CD4-positive, alpha-beta T cell treated with Interleukin-12 subunit alpha and Interleukin-12 subunit beta, for 1 hour (primary cell): ENCODE data around the gene DUS2.
"Not testable (repeated sequence)": the region's sequence is repeated elsewhere in the genome, so short reads cannot be mapped to it uniquely, and the experiment has no call there.

ENCODE experiments used
- DNase-seq: peaks from one replicate; pipeline ENCODE4 v3.0.0-alpha.2; 2020

DUS2 gene

GRCh38 chr16:68093816-68094613 lies 70.9 kb downstream of the DUS2 start:
- peak; percentile 49 for DNase-seq

- no peak for DNase-seq
Observed at GRCh38 chr16:68094614-68094934, 71.5 kb downstream of the DUS2 start.

GRCh38 chr16:68096491-68096890 lies 73.4 kb downstream of the DUS2 start:
- DNase-seq = no peak

GRCh38 chr16:68097088-68097487 lies 74.0 kb downstream of the DUS2 start:
- no peak for DNase-seq

GRCh38 chr16:68097895-68098294 lies 74.8 kb downstream of the DUS2 start:
- DNase-seq = no peak

GRCh38 chr16:68100488-68100887 lies 77.4 kb downstream of the DUS2 start:
- DNase-seq = no peak

GRCh38 chr16:68105611-68106010 lies 82.5 kb downstream of the DUS2 start:
- DNase-seq = no peak

- DNase-seq = not testable (repeated sequence)
Observed at GRCh38 chr16:68107230-68107928, 84.3 kb downstream of the DUS2 start.

GRCh38 chr16:68109156-68109555 lies 86.1 kb downstream of the DUS2 start:
- not testable (repeated sequence) for DNase-seq

- DNase-seq = not testable (repeated sequence)
Observed at GRCh38 chr16:68110611-68111010, 87.5 kb downstream of the DUS2 start.

- no peak for DNase-seq
Observed at GRCh38 chr16:68111379-68111778, 88.3 kb downstream of the DUS2 start.

- no peak for DNase-seq
Observed at GRCh38 chr16:68113059-68113761, 90.1 kb downstream of the DUS2 start.

- no peak for DNase-seq
Observed at GRCh38 chr16:68113765-68114240, 90.7 kb downstream of the DUS2 start.

- not testable (repeated sequence) for DNase-seq
Observed at GRCh38 chr16:68114939-68115338, 91.9 kb downstream of the DUS2 start.

- DNase-seq = no peak
Observed at GRCh38 chr16:68115851-68116250, 92.8 kb downstream of the DUS2 start.

GRCh38 chr16:68116256-68116867 lies 93.3 kb downstream of the DUS2 start:
- peak; percentile 47 for DNase-seq

- DNase-seq = no peak
Observed at GRCh38 chr16:68117884-68118283, 94.8 kb downstream of the DUS2 start.

- not testable (repeated sequence) for DNase-seq
Observed at GRCh38 chr16:68118954-68119353, 95.9 kb downstream of the DUS2 start.

- DNase-seq = not testable (repeated sequence)
Observed at GRCh38 chr16:68120496-68120895, 97.4 kb downstream of the DUS2 start.

GRCh38 chr16:68126395-68126794 lies 103.3 kb downstream of the DUS2 start:
- DNase-seq = no peak

- DNase-seq = no peak
Observed at GRCh38 chr16:68128577-68129305, 105.7 kb downstream of the DUS2 start.
